Measurements from ENCODE around the gene TRAIP.
"Not testable (repeated sequence)": the region's sequence is repeated elsewhere in the genome, so short reads cannot be mapped to it uniquely, and the experiment has no call there.

The TRAIP gene, protein sequence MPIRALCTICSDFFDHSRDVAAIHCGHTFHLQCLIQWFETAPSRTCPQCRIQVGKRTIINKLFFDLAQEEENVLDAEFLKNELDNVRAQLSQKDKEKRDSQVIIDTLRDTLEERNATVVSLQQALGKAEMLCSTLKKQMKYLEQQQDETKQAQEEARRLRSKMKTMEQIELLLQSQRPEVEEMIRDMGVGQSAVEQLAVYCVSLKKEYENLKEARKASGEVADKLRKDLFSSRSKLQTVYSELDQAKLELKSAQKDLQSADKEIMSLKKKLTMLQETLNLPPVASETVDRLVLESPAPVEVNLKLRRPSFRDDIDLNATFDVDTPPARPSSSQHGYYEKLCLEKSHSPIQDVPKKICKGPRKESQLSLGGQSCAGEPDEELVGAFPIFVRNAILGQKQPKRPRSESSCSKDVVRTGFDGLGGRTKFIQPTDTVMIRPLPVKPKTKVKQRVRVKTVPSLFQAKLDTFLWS

DNA sequence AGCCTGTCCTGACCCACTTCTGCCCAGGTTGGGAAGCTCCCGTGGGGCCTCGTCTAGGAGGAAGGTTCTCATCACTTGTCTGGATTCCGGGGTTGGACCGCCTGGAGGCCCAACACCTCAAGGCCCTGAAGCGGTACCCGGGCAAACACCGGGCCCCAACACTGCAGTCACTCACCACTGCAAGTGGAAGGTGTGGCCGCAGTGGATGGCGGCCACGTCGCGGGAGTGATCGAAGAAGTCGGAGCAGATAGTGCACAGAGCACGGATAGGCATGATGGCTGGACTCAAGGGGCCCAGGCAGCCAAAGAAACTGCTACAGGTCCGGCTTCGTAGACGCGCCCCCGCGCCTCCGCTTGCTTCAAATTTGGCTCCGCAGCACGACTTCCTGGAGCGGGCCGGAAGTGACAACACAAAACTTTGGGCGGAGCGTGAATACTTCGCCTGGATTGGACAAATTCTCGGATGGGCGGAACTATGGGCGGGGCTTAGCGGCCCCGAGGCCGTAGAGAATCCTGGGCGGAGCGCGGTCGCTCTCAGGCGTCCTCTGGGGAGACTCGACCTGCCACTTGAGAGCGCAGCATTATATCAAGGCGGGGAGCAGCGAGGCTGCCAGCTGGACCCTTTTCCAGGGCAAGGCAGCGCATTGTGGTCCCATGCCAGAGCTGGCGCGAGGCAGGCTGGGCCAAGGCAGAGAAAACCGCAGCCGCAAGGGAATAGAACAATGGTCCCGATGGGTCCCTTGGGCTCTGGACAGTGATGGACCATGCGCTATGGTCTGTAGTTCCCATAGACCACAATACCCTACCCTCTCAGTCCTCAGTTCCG is at the start of gene TRAIP:
TRAIP (minus strand) TSS at position 384 of the 825 bp plus-strand sequence; CDS start at position 273, 111 bp downstream.
- peak; percentile 91 to 97 for DNase-seq

DNA sequence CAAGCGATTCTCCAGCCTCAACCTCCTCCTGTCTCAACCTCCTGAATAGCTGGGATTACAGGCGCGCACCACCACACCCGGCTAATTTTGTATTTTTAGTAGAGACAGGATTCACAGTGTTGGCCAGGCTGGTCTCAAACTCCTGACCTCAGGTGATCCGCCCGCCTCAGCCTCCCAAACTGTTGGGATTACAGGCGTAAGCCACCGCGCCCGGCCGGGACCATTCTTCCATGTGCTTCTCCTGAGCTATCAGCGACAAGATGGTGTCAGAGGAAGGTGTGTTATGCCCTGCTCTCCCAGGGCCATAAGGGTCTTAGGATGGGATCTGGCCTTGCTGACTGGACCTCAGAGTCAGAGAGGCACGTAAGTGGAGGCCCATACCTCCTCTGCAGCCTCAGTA is 48.1 kb upstream of the TRAIP start:
- DNase-seq, result not testable (repeated sequence)

DNA sequence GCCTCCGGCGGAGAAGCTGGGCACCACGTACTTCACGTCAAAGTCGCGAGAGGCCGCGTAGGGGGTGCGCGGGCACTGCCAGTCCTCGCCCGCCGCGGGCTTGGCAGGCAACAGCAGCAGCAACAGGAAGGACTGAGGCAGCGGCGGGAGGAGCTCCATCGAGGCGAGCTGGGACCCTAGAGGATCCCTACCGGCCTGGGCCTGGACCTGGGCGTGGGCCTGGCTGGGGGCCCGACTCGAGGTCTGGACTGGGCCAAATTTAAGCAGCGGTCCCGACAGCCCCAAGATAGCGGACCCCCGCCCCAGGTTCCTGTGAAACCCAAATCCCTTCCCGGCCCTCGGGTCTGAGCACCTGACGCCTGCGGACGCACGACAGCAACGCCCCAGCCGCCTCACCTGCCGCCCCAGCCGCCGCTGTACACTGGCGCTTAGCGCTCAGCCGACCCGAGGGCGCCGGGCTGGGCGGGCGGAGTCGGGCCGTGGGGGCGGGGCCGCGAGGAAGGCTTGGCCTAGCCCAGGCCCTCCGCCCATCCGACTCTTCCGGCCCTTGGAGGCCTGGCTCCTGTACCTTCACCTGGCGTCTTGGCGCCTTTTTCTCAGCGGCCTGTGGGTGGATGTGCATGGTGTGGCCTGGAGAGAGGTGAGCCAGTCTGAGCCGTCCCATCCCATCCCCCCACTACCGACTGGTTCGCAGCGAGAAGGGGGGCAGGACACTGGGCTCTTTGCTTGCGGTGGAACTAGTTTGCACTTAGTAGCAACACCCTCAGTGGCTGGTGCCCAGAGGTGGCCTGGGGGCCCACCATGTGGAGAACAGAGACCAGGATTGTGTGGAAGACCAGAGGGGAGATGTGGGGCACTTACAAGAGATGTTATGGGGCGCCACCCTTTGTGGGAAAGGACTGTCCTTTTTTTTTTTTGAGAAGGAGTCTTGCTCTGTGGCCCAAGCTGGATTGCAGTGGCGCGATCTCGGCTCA is 47.4 kb upstream of the TRAIP start, which contains the start of gene MST1R:
MST1R (minus strand) TSS at position 423 of the 974 bp plus-strand sequence; CDS start at position 159, 264 bp downstream.
- DNase-seq, result no peak

DNA sequence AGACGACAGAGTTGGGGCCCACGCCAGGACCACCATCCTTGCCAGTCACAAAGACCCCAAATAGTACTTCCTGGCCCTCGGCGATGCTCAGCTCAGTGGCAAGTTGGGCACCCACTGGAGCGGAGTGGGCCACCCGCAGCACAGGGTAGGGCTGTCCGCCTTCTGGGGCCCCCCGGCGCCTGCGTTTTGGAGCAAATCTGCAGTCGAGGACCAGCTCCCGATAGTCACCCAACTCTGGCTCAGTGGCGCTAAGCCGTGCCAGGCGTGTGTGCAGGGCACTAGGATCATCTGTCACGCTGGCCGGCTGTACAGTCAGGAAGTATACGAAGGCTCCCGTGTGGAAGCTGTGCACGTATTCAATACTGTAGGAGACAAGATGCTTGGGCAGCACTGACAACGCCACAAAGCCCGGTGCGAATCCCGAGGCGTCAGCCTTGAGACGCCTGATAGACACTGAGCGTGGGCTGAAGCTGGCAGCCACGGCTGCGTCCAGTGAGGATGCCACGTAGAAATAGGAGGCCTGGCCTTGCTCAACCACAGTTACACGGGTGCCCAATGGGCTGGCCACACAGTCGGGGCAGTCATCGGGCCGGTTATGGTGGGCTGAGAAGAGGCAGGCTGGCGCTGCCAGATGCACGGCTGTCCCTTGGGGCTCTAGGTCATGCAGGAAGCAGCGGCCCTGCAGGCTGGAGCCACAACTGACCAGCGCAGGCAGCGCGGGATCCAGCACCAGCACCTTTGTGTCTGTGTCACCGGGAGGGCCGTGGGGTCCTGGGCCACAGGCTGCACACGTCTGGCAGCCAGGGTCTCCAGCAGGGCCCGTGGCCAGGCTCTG is 46.4 kb upstream of the TRAIP start:
- DNase-seq, result no peak

DNA sequence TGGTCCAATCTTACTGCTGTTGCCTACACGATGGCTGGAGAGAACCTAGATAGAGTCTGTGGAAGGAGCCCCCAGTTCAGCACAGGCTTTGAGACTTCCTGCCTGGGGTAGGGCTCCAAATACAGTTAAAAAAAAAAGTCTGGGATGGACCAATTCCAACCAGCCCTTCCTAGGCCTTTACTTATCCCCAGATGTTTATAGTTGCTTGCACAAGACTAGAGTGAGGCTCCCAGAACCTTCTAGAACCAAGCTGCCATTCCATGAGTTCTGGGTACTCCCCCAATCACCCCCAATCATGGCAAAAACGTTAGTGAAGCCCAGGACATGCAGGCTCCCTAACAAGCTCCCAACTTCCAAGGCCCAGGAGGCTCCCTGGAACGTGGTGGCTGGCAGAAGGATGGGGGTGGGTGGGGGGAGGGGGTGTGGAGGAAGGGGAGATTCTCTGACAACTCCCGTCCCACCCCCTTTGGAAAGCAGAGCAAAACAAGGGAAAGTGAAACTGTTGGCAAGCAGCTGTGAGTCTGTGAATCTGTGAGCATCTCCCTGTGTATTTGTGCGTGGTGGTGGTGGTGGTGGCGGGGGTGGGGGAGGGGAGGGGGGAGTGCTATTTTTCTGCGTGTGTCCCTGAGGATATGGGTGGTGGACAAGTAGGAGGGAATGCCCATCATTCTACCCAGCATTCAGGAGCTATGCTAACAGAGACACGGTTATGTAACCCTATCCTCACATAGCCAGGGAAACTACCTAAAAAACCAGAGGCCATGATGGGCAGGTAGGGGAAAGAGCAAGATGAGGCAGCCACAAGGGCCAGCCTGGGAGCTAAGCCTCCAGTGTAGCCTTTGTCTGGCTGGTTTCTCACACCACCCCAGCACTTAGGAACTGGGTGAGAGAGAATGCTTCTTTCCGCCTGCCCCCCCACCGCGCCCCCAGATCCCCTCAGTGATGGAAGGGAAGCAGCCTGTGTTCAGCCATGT is 45.3 kb upstream of the TRAIP start:
- no peak for DNase-seq

DNA sequence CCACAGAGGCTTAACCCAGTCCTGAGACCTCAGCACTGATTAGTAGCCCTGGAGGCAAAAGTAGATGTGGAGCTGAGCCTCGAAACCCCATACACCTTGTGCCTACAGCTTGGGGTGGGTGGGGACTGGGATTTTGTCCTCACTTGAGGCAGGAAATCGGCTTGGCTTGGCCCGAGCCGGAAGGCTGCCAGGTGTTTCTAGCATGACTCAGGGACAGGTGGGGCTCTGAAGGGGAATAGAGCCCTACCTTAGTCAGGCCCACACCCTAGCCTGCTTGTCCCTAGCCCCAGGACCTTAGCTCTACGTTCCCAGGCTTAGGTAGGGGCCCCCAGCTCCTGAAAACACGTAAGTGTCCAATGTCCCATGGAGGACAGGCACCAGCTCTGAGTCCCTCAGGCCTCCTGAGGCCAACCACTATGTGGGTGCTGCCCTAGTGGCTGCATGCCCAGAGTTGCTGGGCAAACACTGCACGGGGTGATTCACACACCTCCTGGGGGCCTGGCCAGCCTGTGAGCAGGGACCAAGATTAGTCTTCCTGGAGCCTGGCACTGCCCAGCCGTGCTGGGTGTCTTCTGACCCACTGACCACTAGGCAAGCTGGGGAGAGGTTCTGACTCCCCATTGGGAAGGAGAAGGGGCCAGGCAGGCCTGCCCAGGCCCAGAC is 44.3 kb upstream of the TRAIP start:
- DNase-seq, result no peak

DNA sequence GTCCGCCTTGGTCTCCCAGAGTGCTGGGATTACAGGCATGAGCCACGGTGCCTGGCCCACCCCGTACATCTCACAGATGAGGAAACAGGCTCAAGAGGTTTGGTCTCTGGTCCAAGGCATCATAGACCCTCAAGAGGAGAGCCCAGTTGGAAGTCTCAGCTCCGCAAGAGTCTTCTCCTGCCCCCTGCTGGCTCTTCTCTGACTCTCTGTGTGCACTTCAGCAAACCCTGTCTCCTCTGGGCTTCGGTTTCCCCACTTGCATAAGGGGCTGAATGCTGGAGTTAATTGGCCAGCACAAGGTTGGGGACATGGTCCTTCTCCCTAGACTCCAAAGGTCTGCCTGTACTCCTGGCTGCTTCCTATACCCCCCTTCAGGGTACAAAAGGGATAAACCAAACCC is 43.5 kb upstream of the TRAIP start:
- peak in 1 of 2 experiments; percentile 44 for DNase-seq

DNA sequence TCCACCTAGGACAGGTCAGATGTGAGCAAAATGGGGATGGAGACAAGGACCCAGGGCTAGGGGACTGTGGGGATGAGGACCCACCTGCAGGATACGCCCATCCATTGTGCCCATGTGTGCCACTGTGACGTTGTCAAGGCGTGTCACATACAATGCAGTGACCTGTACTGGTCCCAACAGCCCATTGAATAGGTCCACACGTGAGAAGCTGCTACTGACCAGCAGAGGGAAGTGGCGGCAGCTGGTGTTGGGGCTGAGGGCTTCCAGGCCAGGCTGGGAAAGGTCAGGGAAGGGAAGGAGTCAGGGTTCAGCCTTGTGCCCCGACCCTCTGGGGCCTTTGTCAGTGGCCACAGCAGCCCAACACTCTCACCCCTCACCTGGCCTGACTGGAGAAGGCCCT is 42.6 kb upstream of the TRAIP start:
- no peak for DNase-seq

DNA sequence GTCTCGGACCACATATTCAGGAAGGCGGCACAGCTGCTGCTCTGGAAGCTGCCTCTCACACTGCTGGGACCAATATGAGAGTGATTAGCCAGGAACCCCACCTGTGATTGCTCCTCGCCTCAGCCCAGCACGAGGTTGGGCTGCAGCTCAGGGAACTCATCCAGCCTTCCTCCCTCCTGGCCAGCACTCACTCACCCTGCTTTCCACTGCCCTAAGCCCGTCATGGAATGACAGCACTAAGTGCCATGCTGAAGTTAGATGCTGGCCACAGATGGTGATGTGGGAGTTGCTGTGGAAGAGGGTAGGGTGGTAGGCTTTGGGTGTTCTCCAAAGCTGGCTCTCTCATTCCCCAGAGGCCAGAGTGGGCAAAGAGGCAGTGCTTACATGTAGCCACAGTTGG is 40.0 kb upstream of the TRAIP start:
- no peak for DNase-seq

DNA sequence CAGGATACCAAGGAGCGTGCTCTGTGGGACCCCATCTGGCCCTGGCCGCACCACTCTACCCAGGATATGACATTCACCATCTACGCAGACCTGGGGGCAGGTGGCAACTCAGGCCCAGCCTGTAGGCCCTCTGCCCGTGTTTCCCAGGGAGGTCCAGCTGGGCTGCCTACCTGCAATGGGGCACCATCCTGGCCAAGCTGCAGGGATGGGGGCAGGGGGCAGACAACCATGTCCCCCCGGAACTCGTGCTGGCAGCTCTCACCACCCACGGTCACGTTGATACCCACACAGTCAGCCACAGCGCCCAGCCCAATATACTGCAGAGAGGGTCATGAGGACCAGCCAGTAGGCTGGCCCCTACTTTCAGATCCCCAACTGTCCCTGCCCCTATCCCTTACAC is 39.4 kb upstream of the TRAIP start:
- no peak for DNase-seq

DNA sequence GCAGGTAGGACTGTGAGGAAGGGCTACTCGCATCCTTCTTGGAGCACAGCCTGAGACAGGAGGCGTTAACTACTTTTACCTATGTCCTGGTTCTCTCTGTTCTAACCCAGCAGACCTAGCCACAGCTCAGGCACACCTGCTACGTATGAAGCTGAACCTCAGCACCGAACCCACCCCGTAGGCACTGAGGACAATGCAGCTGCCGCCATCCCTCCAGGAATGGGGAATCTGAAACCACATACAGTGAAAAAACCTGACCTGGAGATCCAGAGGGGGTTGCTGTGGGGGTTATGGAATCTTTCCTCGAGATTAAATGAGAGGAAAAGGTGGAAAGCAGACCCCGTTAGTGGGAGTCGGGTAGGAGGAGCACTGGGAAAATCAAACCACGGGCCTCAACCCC is 32.9 kb upstream of the TRAIP start:
- DNase-seq, result no peak

DNA sequence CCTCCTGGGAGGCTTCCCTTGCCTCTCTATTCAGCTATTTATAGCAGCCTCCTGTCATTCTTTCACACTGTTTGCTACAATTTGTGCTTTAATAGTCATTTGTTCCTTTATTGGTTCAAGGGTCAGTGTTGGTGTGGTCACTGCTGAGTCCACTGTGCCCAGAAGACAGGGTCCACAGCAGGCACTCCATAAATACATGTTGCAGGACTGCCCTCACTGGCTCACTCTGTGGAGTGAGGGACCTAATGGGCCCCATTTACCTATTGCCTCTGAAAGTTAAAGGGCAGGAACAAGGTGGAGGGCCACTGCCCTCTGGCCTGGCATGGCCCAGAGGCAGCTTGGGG is 30.5 kb upstream of the TRAIP start:
- no peak for DNase-seq

DNA sequence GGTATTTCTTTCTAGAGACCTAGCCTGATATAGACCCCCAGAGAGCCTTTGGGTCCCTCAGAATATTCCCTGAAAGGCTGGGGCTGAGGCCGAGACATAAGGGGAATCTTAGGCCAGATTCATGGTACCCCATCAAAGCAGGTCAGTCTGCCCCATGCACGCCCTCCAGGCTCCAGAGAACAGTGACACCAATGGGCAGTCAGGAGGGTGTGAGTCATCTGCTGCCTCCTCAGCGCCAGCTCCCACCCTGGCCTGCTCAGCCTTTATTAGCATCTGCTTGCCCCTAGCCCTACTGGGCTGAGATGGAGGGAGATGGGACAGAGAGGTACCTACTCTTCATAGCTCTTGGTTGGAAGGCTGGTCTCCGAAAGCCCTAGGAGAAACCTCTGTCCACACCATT is 27.6 kb upstream of the TRAIP start:
- DNase-seq, result no peak

DNA sequence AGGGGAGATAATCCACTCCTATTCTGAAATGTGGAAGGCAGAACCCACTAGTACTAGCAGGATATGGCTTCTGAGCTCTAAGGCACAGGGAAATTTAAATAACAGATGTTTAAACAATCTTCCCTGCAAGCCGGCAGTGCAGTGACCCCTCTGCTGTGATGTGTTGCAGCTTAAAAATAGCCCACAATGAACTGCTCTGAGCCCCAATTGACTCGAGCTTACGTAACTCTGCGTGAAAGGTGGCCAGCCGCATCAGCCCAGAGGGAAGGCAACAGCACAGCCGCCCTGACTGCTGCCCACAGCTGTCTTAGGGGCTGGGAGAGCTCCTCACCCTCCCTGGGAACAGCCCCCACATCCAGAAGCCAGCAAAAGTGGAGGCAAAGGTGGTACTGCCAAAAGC is 25.8 kb upstream of the TRAIP start:
- no peak for DNase-seq

DNA sequence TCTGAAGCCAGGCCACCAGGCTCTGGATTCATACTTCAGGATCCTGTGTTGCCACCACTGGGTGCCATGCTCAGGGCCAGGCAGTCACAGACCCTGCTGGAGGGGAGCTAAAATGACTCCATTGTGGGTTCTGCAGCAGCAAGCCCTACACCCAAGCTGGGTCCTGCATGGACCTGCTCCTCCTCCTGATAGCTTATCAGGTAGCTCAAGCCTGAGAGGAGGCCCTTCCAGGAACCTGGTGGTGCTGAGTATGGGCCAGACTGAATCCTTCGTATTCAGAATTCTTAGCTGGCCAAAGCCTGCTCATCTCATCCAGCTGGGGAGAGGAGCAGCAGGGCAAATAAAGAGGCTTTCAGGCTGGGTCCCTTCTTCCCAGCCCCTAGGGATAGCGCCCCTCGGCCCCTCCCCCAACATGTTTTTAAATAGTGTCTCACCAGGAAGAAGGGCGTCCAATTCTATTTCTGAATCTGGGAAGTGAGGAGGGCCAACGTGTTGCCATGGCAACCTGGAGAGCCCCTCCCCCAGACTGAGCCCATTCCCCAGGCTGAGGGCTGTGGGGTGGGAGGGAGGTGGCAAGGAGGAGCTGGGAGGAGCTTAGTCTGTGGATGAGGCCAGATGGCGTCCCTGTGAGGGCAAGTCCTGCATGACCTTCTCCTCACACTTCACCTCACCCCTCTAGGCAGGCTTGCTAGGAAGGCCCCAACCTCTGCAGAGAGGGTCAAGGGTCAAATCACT is 24.4 kb upstream of the TRAIP start:
- DNase-seq, result peak in 1 of 2 experiments; percentile 43

DNA sequence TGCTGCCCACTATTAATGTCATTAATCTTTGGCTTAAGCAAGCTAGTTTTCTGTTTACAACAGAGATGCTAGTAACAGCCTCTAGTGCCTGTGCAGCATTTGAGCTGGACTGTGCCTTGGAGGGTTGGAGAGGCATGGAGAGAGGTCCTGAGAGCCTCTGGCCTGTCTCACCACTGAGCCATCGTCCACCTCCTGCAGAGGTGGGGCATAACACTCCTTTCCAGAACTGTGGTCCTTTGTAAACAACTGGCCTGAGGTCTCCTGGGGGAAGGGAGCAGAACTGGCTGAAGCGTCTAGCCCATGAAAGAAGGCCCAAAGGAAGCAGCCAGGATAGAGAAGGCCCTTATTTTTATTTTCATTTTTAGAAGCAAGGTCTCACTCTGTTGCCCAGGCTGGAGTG is 23.4 kb upstream of the TRAIP start:
- no peak for DNase-seq

DNA sequence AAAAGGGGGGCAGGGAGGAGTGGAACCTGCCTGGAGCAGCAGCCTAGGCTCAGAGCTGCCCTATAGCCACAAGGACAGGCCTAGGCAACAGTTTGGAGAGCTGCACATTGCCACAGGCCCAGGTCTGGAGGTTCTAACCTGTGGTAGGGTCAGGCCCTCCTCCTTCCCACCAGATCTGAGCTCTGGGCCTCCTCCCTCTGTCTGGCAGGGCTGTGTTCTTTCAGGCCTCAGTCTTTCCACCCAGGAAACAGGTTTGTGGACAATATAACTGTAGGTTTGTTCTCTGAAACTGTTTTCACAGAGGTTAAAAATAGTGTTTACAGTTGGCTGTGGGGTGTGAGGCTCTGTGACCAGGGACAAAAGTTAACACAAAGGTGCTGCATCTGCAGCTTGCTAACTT is 22.3 kb upstream of the TRAIP start:
- DNase-seq, result no peak

DNA sequence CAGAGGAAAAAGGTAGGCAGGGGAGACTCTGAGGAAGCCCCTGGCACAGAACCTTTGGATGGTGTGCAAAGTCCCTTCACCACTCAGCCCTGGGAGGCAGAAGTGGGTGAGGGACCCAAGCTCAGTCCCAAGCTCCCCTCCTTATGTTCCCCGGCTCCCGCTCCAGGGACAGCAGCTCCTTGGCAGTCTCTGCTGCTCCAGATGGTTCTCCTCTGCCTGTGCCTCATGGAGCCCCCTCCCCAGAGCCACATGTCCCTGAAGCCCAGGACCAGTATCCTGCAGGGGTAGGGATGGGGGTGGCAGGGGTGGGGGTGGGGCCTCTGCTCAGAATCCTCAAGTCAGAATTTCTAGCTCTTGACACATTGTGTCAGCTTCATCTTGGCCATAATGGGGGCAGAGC is 21.4 kb upstream of the TRAIP start:
- DNase-seq, result peak; percentile 13 to 65

DNA sequence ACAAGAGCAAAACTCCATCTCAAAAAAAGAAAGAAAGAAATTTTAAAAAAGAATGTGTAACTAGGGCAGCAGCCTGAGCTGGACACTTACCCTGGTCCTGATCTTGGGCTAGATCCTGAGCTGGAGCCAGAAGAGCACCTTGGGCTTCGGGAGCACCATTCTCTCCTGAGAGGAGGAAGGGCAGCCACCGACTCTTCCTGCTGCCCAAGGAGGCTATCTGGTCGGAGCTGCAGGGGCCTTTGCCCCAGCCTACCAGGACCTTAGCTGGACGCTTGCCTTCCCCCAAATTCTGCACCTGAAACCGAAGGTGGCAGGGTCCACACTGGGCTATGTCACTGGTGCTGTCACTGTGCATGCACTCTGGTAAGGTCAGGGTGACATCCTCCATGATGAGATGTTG is 20.2 kb upstream of the TRAIP start:
- DNase-seq, result no peak

Data from NCI-H446 (cell line).